ENCODE data around the gene ACOT7.

DNA sequence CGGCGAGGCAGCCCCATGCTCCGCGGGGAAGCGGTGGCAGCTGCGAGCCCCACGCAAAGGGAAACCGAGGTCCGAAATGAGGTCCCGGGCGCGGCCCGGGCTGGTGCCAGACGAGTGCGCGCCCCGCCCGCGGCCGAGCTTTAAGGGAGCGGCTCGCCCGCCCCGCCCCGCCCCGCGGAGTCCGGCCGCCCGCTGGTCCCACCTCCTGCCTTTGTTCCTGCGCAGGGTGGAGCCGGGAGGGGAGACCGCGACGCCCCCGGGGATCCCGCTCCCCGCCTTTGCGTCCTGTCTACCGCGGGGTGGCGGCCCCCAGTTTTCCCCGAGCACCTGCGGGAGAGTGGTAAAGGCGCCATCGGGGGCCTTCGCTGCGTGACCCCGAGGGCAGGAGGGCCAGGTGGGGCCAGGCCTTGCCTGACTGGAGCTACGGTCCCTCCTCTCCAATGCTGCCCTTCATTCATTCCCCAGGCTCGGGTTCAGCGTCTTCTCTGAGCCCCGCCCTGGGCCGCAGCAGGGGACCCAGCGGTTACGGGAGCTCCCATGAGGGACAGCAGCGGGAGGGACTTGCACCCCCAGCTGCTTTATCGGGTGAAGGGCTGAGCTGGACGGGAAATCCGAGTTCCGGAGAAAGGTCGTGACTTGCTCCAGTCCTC is 26.4 kb upstream of the ACOT7 start, which contains the start of gene HES2:
- TF ChIP-seq EZH2 (IDR thresholded peaks at IDR 0.05; ENCODE audit: borderline replicate concordance, insufficient read depth, low read depth, low read length, poor library complexity, severe bottlenecking): no peak
- TF ChIP-seq, protein P1, sequence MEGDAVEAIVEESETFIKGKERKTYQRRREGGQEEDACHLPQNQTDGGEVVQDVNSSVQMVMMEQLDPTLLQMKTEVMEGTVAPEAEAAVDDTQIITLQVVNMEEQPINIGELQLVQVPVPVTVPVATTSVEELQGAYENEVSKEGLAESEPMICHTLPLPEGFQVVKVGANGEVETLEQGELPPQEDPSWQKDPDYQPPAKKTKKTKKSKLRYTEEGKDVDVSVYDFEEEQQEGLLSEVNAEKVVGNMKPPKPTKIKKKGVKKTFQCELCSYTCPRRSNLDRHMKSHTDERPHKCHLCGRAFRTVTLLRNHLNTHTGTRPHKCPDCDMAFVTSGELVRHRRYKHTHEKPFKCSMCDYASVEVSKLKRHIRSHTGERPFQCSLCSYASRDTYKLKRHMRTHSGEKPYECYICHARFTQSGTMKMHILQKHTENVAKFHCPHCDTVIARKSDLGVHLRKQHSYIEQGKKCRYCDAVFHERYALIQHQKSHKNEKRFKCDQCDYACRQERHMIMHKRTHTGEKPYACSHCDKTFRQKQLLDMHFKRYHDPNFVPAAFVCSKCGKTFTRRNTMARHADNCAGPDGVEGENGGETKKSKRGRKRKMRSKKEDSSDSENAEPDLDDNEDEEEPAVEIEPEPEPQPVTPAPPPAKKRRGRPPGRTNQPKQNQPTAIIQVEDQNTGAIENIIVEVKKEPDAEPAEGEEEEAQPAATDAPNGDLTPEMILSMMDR (IDR thresholded peaks at IDR 0.05): no peak
